ENCODE measurements around the gene NTN4.

NTN4 gene

GRCh38 chr12:95715177-95715576 is 75.4 kb downstream of the NTN4 start:
- Histone ChIP-seq H3K27ac (ENCODE audit: low read length) (no peak overlapping the region), H3K36me3 (ENCODE audit: control insufficient read depth, insufficient read depth, low read length) (no peaks in the 10 kb centered on the region), H3K4me3 (ENCODE audit: low read length) (no peak overlapping the region), H3K27me3 (ENCODE audit: control insufficient read depth, insufficient read depth, low read length) (no peaks in the 10 kb centered on the region), H3K9me3 (ENCODE audit: control insufficient read depth, insufficient read depth, low read length) (no peaks in the 10 kb centered on the region), H3K4me1 (ENCODE audit: control insufficient read depth, insufficient read depth, low read length) (no peaks in the 10 kb centered on the region)
- DNase-seq (ENCODE audit: low read depth, low spot score): no peak
- no CpG with 5 or more reads among the region's 1 CpG for WGBS (ENCODE audit: insufficient coverage, insufficient read length)

DNA sequence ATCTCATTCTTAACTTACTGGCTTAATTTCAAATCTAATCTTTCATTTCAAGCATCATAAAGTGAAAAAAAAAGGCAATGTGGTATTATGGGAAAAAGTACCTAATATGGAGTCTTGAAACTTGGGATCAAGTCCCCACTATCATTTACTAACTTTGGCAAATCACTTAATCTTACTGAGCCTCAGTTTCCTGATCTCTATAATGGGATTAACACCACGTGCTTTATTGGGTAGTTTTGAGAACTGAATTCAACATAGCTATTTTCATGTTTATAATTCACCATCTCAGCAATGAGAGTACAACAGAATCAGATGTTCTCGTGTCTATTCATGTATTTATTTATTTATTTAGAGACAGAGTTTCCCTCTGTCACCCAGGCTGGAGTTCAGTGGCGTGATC is 78.3 kb downstream of the NTN4 start:
- DNase-seq (ENCODE audit: low read depth, low spot score): no peak
- Histone ChIP-seq H3K9me3 (ENCODE audit: control insufficient read depth, insufficient read depth, low read length) (no peaks in the 10 kb centered on the region), H3K36me3 (ENCODE audit: control insufficient read depth, insufficient read depth, low read length) (no peaks in the 10 kb centered on the region), H3K27ac (ENCODE audit: low read length) (no peak overlapping the region), H3K27me3 (ENCODE audit: control insufficient read depth, insufficient read depth, low read length) (no peaks in the 10 kb centered on the region), H3K4me1 (ENCODE audit: control insufficient read depth, insufficient read depth, low read length) (no peaks in the 10 kb centered on the region), H3K4me3 (ENCODE audit: low read length) (no peak overlapping the region)
- no CpG with 5 or more reads among the region's 3 CpGs for WGBS (ENCODE audit: insufficient coverage, insufficient read length)

DNA sequence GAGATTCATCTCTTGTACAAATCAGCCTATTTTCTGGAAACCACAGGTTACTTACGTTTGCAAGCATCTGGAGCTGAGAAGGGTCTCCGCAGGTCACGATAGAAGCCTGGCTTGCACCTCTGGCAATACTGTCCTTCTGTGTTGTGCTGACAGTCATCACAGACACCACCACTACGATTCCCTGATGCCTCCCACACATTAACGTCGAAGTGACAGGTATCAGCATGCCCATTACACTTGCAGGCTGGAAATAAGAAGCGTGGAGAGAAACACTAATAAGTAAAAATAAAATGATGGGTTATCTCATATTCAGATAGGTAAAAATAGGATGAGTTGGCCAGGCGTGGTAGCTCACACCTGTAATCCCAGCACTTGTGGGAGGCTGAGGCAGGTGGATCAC is 80.2 kb downstream of the NTN4 start:
- Histone ChIP-seq H3K36me3 (ENCODE audit: control insufficient read depth, insufficient read depth, low read length) (no peaks in the 10 kb centered on the region), H3K27ac (ENCODE audit: low read length) (no peak overlapping the region), H3K27me3 (ENCODE audit: control insufficient read depth, insufficient read depth, low read length) (no peaks in the 10 kb centered on the region), H3K4me3 (ENCODE audit: low read length) (no peak overlapping the region), H3K4me1 (ENCODE audit: control insufficient read depth, insufficient read depth, low read length) (no peaks in the 10 kb centered on the region), H3K9me3 (ENCODE audit: control insufficient read depth, insufficient read depth, low read length) (no peaks in the 10 kb centered on the region)
- no peak for DNase-seq (ENCODE audit: low read depth, low spot score)
- WGBS (ENCODE audit: insufficient coverage, insufficient read length): no CpG with 5 or more reads among the region's 8 CpGs

DNA sequence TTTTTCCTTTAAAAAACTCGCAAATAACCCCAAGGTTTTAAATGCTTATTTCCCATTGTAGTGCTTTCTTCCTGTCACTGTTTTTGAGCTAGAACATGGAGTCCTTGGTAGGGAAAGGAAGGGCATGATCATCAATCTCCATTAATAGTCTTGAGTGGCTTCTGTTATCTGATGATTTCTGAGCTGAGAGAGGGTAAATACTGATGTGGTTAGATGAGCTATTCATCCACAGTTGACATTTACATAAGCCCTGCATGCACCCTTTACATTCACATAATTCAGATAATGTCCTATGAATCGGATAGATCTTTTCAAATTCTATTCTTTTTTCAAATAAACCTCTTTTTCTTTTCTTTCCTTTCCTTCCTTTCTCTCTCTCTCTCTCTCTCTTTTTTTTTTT is 81.4 kb downstream of the NTN4 start:
- no peak overlapping the region for H3K27ac ChIP-seq (ENCODE audit: low read length)
- H3K4me1 ChIP-seq (ENCODE audit: control insufficient read depth, insufficient read depth, low read length): no peaks in the 10 kb centered on the region
- WGBS (ENCODE audit: insufficient coverage, insufficient read length): 100% methylated on average over 1 of the region's 2 CpGs

GRCh38 chr12:95705143-95705542 is 85.4 kb downstream of the NTN4 start:
- no peak for DNase-seq (ENCODE audit: low read depth, low spot score)
- H3K9me3 ChIP-seq (ENCODE audit: control insufficient read depth, insufficient read depth, low read length): no peaks in the 10 kb centered on the region
- no peak overlapping the region for H3K4me3 ChIP-seq (ENCODE audit: low read length)
- no peaks in the 10 kb centered on the region for H3K27me3 ChIP-seq (ENCODE audit: control insufficient read depth, insufficient read depth, low read length)
- no peaks in the 10 kb centered on the region for H3K36me3 ChIP-seq (ENCODE audit: control insufficient read depth, insufficient read depth, low read length)
- no peaks in the 10 kb centered on the region for H3K4me1 ChIP-seq (ENCODE audit: control insufficient read depth, insufficient read depth, low read length)
- WGBS (ENCODE audit: insufficient coverage, insufficient read length): no CpG with 5 or more reads among the region's 2 CpGs
- H3K27ac ChIP-seq (ENCODE audit: low read length): no peak overlapping the region

More for the DNA sequence above, 81.4 kb downstream of the NTN4 start:
- Histone ChIP-seq H3K9me3 (ENCODE audit: control insufficient read depth, insufficient read depth, low read length) (no peaks in the 10 kb centered on the region), H3K4me3 (ENCODE audit: low read length) (no peak overlapping the region), H3K27me3 (ENCODE audit: control insufficient read depth, insufficient read depth, low read length) (no peaks in the 10 kb centered on the region), H3K36me3 (ENCODE audit: control insufficient read depth, insufficient read depth, low read length) (no peaks in the 10 kb centered on the region)
- no peak for DNase-seq (ENCODE audit: low read depth, low spot score)

GRCh38 chr12:95703986-95704385 is 86.6 kb downstream of the NTN4 start:
- no peaks in the 10 kb centered on the region for H3K4me1 ChIP-seq (ENCODE audit: control insufficient read depth, insufficient read depth, low read length)
- WGBS (ENCODE audit: insufficient coverage, insufficient read length): no CpG with 5 or more reads among the region's 3 CpGs
- no peaks in the 10 kb centered on the region for H3K27me3 ChIP-seq (ENCODE audit: control insufficient read depth, insufficient read depth, low read length)
- no peak overlapping the region for H3K27ac ChIP-seq (ENCODE audit: low read length)
- no peak overlapping the region for H3K4me3 ChIP-seq (ENCODE audit: low read length)
- H3K9me3 ChIP-seq (ENCODE audit: control insufficient read depth, insufficient read depth, low read length): no peaks in the 10 kb centered on the region
- no peak for DNase-seq (ENCODE audit: low read depth, low spot score)
- no peaks in the 10 kb centered on the region for H3K36me3 ChIP-seq (ENCODE audit: control insufficient read depth, insufficient read depth, low read length)

DNA sequence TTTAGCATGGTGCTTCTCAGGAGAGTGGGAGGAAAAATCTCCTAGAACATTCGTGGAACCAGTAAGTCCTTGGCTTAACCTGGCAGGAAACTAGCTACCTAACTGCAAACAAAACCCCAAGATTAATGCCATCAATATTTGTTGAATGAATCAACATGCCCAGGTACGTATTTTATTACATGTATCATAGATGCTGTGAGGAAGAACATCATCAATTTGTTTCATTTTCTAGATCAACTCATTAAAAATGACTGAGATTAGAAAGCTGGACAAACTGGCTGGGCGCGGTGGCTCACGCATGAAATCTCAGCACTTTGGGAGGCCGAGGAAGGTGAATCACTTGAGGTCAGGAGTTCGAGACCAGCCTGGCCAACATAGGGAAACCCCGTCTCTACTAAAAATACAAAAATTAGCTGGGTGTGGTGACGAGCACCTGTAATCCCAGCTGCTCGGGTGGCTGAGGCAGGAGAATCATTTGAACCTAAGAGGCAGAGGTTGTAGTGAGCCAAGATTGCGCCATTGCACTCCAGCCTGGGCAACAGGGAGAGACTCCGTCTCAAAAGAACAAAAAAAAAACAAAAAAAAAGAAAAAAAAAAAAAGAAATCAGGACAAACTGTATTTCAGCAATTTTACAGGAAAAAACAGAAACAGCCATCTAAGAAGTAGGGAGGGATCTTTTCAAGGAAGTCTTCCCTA is 88.7 kb downstream of the NTN4 start:
- Histone ChIP-seq H3K9me3 (ENCODE audit: control insufficient read depth, insufficient read depth, low read length) (no peaks in the 10 kb centered on the region), H3K4me1 (ENCODE audit: control insufficient read depth, insufficient read depth, low read length) (no peaks in the 10 kb centered on the region), H3K36me3 (ENCODE audit: control insufficient read depth, insufficient read depth, low read length) (no peaks in the 10 kb centered on the region), H3K27ac (ENCODE audit: low read length) (no peak overlapping the region), H3K27me3 (ENCODE audit: control insufficient read depth, insufficient read depth, low read length) (no peaks in the 10 kb centered on the region), H3K4me3 (ENCODE audit: low read length) (no peak overlapping the region)
- no peak for DNase-seq (ENCODE audit: low read depth, low spot score)
- no CpG with 5 or more reads among the region's 12 CpGs for WGBS (ENCODE audit: insufficient coverage, insufficient read length)

- no peaks in the 10 kb centered on the region for H3K27me3 ChIP-seq (ENCODE audit: control insufficient read depth, insufficient read depth, low read length)
- H3K4me3 ChIP-seq (ENCODE audit: low read length): no peak overlapping the region
- H3K27ac ChIP-seq (ENCODE audit: low read length): no peak overlapping the region
- no peak for DNase-seq (ENCODE audit: low read depth, low spot score)
- H3K4me1 ChIP-seq (ENCODE audit: control insufficient read depth, insufficient read depth, low read length): no peaks in the 10 kb centered on the region
- WGBS (ENCODE audit: insufficient coverage, insufficient read length): no CpG with 5 or more reads among the region's 2 CpGs
- H3K36me3 ChIP-seq (ENCODE audit: control insufficient read depth, insufficient read depth, low read length): no peaks in the 10 kb centered on the region
- H3K9me3 ChIP-seq (ENCODE audit: control insufficient read depth, insufficient read depth, low read length): no peaks in the 10 kb centered on the region
Observed at GRCh38 chr12:95701275-95701674, 89.3 kb downstream of the NTN4 start.

DNA sequence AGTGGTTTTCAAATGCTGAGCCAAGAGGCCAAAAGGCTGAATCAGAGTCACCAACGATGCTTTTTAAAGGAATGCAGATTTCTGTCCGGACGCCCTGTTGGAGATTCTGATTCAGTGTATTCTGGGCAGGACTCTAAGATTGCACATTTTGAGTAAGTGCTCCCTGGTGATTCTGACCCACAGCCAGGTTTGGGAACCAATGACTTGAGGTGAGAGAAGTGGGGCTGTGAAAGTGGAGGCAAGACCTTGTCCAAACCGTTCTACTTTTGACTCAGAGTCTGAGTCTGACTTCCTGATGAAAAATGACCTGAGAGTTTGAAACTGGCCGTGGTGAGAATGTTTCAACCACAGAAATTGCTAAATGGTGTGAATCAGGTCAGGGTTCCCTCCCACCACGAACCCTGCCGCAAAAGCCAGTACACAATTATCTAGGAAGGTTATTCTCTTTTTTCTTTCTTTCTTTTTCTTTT is 90.2 kb downstream of the NTN4 start:
- Histone ChIP-seq H3K4me3 (ENCODE audit: low read length) (no peak overlapping the region), H3K36me3 (ENCODE audit: control insufficient read depth, insufficient read depth, low read length) (no peaks in the 10 kb centered on the region), H3K9me3 (ENCODE audit: control insufficient read depth, insufficient read depth, low read length) (no peaks in the 10 kb centered on the region), H3K4me1 (ENCODE audit: control insufficient read depth, insufficient read depth, low read length) (no peaks in the 10 kb centered on the region), H3K27me3 (ENCODE audit: control insufficient read depth, insufficient read depth, low read length) (no peaks in the 10 kb centered on the region), H3K27ac (ENCODE audit: low read length) (no peak overlapping the region)
- no peak for DNase-seq (ENCODE audit: low read depth, low spot score)
- WGBS (ENCODE audit: insufficient coverage, insufficient read length): no CpG with 5 or more reads among the region's 7 CpGs

DNA sequence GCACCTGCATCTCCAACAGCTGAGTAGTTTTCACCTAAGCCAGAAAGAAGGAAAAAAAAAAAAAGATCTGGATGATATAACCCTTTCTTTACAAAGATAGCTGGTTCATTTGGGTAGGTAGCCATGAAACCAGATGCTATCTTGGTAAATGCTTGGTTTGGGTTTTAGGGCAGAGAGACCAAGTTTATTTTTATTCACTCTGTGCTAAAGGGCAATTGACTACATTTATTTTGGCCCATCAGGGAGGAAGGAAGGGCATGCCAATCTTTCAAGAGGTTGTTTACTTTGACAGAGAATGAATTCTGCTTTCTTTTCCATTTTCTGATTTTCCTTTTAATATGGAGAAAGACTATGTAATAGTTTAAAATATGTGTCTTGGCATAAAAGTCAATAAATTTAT is 91.0 kb downstream of the NTN4 start:
- H3K4me3 ChIP-seq (ENCODE audit: low read length): no peak overlapping the region
- no peaks in the 10 kb centered on the region for H3K27me3 ChIP-seq (ENCODE audit: control insufficient read depth, insufficient read depth, low read length)
- no peaks in the 10 kb centered on the region for H3K9me3 ChIP-seq (ENCODE audit: control insufficient read depth, insufficient read depth, low read length)
- no peaks in the 10 kb centered on the region for H3K36me3 ChIP-seq (ENCODE audit: control insufficient read depth, insufficient read depth, low read length)
- DNase-seq (ENCODE audit: low read depth, low spot score): no peak
- H3K4me1 ChIP-seq (ENCODE audit: control insufficient read depth, insufficient read depth, low read length): no peaks in the 10 kb centered on the region
- no peak overlapping the region for H3K27ac ChIP-seq (ENCODE audit: low read length)

DNA sequence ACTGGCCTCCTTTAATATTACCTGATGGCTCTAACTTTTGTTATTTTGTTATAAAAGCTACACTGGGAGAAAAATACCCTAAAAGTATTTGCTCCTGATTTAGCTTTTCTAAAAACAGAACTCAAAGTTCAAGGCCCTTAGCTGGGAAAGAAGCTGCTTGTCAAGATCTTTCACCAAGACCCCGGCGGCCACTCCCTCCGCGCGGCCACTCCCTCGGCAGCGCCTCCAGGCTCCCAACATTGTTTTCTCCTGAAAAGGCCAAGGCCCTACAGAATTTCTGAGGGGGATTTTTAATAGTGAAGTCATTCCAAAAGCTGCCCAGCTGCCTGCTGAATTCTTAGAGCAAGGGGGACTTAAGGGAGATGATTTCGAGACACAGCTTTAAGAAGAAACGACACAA is 96.4 kb downstream of the NTN4 start:
- H3K27ac ChIP-seq (ENCODE audit: low read length): no peak overlapping the region
- H3K36me3 ChIP-seq (ENCODE audit: control insufficient read depth, insufficient read depth, low read length): no peaks in the 10 kb centered on the region
- no peak overlapping the region for H3K4me3 ChIP-seq (ENCODE audit: low read length)
- no peak for DNase-seq (ENCODE audit: low read depth, low spot score)
- H3K27me3 ChIP-seq (ENCODE audit: control insufficient read depth, insufficient read depth, low read length): no peaks in the 10 kb centered on the region
- no peaks in the 10 kb centered on the region for H3K4me1 ChIP-seq (ENCODE audit: control insufficient read depth, insufficient read depth, low read length)
- no CpG with 5 or more reads among the region's 9 CpGs for WGBS (ENCODE audit: insufficient coverage, insufficient read length)
- no peaks in the 10 kb centered on the region for H3K9me3 ChIP-seq (ENCODE audit: control insufficient read depth, insufficient read depth, low read length)
